CD14-positive monocyte (primary cell): ENCODE results near the gene MICU1. TPM values are rescaled to one million over a fixed set of nuclear protein-coding genes. Genes with fewer than 3 reads are reported as not detected.
A peak's percentile ranks its signal among the peaks of the same experiment; 100 is the strongest.

Source experiments
- DNase-seq, 3 donors: peaks; one replicate each; pipeline ENCODE4 v3.0.0-alpha.2; 2011 to 2022
- H2AFZ ChIP-seq: 2 replicates; pipeline ENCODE4 v1.6.0; 2012; ENCODE audit warnings: mild to moderate bottlenecking, low read depth, low read length, inconsistent platforms; ENCODE audit not compliant: insufficient read depth, poor library complexity, severe bottlenecking
- H3K27ac ChIP-seq, 2 donors: 1 replicate in 1 of 2; 2 replicates in 1 of 2; pipeline ENCODE4 v1.5.1; 2012 to 2013; ENCODE audit warnings: low read length in 2 of 2, control low read depth in 1 of 2, inconsistent platforms in 1 of 2, low read depth in 1 of 2, mild to moderate bottlenecking in 1 of 2
- H3K27me3 ChIP-seq, 2 donors: one replicate each; pipeline versions ENCODE4 v1.6.0 to v1.6.1; 2011 to 2013; ENCODE audit warnings: low read length in 2 of 2; ENCODE audit not compliant: control insufficient read depth in 2 of 2, insufficient read depth in 2 of 2
- H3K36me3 ChIP-seq, 2 donors: replicated peaks in 1 of 2; 1 replicate in 1 of 2; 2 replicates in 1 of 2; pipeline versions ENCODE4 v1.5.1 to v1.6.1; 2012 to 2013; ENCODE audit warnings: low read length in 2 of 2, control low read depth in 1 of 2, inconsistent platforms in 1 of 2, mild to moderate bottlenecking in 1 of 2; ENCODE audit not compliant: insufficient read depth in 2 of 2, control insufficient read depth in 1 of 2
- H3K4me1 ChIP-seq, 2 donors: 1 replicate in 1 of 2; 2 replicates in 1 of 2; pipeline versions ENCODE4 v1.5.1 to v1.6.1; 2012 to 2013; ENCODE audit warnings: low read length in 2 of 2, control low read depth in 1 of 2, inconsistent platforms in 1 of 2, mild to moderate bottlenecking in 1 of 2, moderate library complexity in 1 of 2; ENCODE audit not compliant: insufficient read depth in 2 of 2, control insufficient read depth in 1 of 2
- H3K4me2 ChIP-seq: replicated peaks from 2 replicates; pipeline ENCODE3; 2012; ENCODE audit warnings: low read length, moderate library complexity, mild to moderate bottlenecking; ENCODE audit not compliant: poor library complexity, severe bottlenecking; ENCODE audit errors: extremely low read depth
- H3K4me3 ChIP-seq, 3 experiments: fragments of 200-600 bp in 1 of 3; sonication (generic) in 1 of 3; replicated peaks in 1 of 3; 1 replicate in 2 of 3; 2 replicates in 1 of 3; pipeline ENCODE4 v1.5.1; 2011 to 2013; ENCODE audit warnings: low read length in 3 of 3, mild to moderate bottlenecking in 3 of 3, control low read depth in 2 of 3, low read depth in 2 of 3, inconsistent platforms in 1 of 3, moderate library complexity in 1 of 3
- H3K79me2 ChIP-seq: 2 replicates; pipeline ENCODE4 v1.6.0; 2012; ENCODE audit warnings: mild to moderate bottlenecking, control low read depth, inconsistent platforms, low read length, moderate library complexity; ENCODE audit not compliant: insufficient read depth
- H3K9ac ChIP-seq: 2 replicates; pipeline ENCODE4 v1.6.0; 2017; ENCODE audit warnings: low read length, mild to moderate bottlenecking; ENCODE audit not compliant: insufficient read depth, poor library complexity, severe bottlenecking
- H3K9me3 ChIP-seq, 2 donors: replicated peaks in 1 of 2; 1 replicate in 1 of 2; 2 replicates in 1 of 2; pipeline versions ENCODE4 v1.5.1 to v1.6.1; 2012 to 2013; ENCODE audit warnings: low read length in 2 of 2, control low read depth in 1 of 2; ENCODE audit not compliant: control insufficient read depth in 1 of 2, insufficient read depth in 1 of 2
- H4K20me1 ChIP-seq: 2 replicates; pipeline ENCODE4 v1.6.0; 2012; ENCODE audit warnings: mild to moderate bottlenecking, low read length, control low read depth, moderate library complexity; ENCODE audit not compliant: insufficient read depth
- H3K27ac Mint-ChIP-seq, 7 donors: one replicate each; pipeline ENCODE4 v1.8.0; 2020; ENCODE audit warnings: mild to moderate bottlenecking in 7 of 7, mixed read lengths in 7 of 7, moderate library complexity in 6 of 7, inconsistent platforms in 2 of 7
- H3K27me3 Mint-ChIP-seq, 3 donors: one replicate each; pipeline ENCODE4 v1.8.0; 2021 to 2022; ENCODE audit warnings: low read depth in 3 of 3, mild to moderate bottlenecking in 3 of 3, mixed read lengths in 3 of 3, moderate library complexity in 3 of 3, inconsistent platforms in 1 of 3
- H3K36me3 Mint-ChIP-seq, 2 donors: one replicate each; pipeline ENCODE4 v1.8.0; 2020; ENCODE audit warnings: mixed read lengths in 2 of 2, inconsistent platforms in 1 of 2, mild to moderate bottlenecking in 1 of 2
- H3K4me1 Mint-ChIP-seq: one replicate; pipeline ENCODE4 v1.8.0; 2020; ENCODE audit warnings: mild to moderate bottlenecking, mixed read lengths
- H3K4me3 Mint-ChIP-seq, 2 donors: one replicate each; pipeline ENCODE4 v1.8.0; 2020; ENCODE audit warnings: mild to moderate bottlenecking in 2 of 2, mixed read lengths in 2 of 2, moderate library complexity in 1 of 2
- H3K9me3 Mint-ChIP-seq, 7 donors: one replicate each; pipeline ENCODE4 v1.8.0; 2020 to 2022; ENCODE audit warnings: mixed read lengths in 7 of 7, mild to moderate bottlenecking in 6 of 7, moderate library complexity in 6 of 7, inconsistent platforms in 2 of 7
- WGBS: methylation state at CpG from one replicate; pipeline ENCODE4 v1.1.5; 2013; ENCODE audit warnings: missing lambda C conversion rate; ENCODE audit not compliant: insufficient coverage; 5-methylcytosine and 5-hydroxymethylcytosine counted together
- intact Hi-C, 2 donors: fragments of 100-400 bp; cut with micrococcal nuclease; formaldehyde crosslinking; loops; one replicate each; pipeline versions ENCODE4 v1.15.0 to v1.15.1; 2023
- polyA plus RNA-seq, 3 donors: library from polyadenylated mRNA; depleted of rRNA in 1 of 3; unstranded in 2 of 3; stranded (reverse) in 1 of 3; fragments of 300-500 nt in 2 of 3; fragments of >200 nt in 1 of 3; fragmentation: Illumina TruSeq in 2 of 3; gene quantifications; 1 replicate in 2 of 3; 2 replicates in 1 of 3; pipeline ENCODE4 v1.2.3, GENCODE V29; 2012 to 2021
- TF ChIP-seq, protein P1 (sequence below): fragments of 200-600 bp; IDR thresholded peaks from one replicate; pipeline ENCODE4 v1.8.0; 2022; ENCODE audit warnings: antibody characterized with exemption, mild to moderate bottlenecking

Gene MICU1
- polyA plus RNA-seq, 3 donors, result 51.1 to 76.4 (median 51.7) TPM

DNA sequence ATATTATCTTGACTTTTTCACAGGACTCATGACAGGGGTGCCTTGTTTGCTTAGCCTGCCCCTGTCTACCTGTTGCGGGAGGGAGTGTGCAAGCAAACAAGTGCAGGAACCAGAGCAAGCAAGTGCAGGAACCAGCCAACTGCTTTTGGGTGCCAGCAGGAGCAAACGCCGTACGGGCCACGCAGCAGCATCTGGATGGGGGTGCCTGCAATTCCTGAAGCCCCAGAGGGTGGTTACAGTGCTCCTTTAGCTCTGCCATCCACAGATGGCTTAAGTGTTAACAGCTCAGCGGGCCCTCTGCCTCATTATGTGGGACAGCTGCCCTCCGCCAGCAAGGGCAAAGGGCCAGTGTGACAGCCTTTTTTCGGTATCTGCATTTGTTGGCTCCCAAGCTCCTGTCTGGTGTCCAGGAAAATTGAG lies 83.5 kb downstream of the MICU1 start:
- Histone ChIP-seq H3K4me1 (peaks cover 30 to 49% of the 10 kb centered on the region in 2 donors), H3K36me3 (peaks cover 16 to 42% of the 10 kb centered on the region in 2 donors), H3K27ac (no peak overlapping the region), H3K9ac (no peak overlapping the region), H4K20me1 (no peaks in the 10 kb centered on the region), H3K4me3 (no peak overlapping the region), H3K79me2 (peaks cover 9% of the 10 kb centered on the region), H3K4me2 (no peak overlapping the region), H3K27me3 (no peaks in the 10 kb centered on the region), H2AFZ (no peak overlapping the region), H3K9me3 (peaks cover 16 to 17% of the 10 kb centered on the region in 2 donors)
- intact Hi-C loops, result no loop called here
- DNase-seq, result no peak
- peaks cover 50% of the 10 kb centered on the region for H3K4me1 Mint-ChIP-seq
- peaks cover 0 to 2% (median 0%) of the 10 kb centered on the region in 3 donors for H3K27me3 Mint-ChIP-seq
- TF ChIP-seq, protein P1, sequence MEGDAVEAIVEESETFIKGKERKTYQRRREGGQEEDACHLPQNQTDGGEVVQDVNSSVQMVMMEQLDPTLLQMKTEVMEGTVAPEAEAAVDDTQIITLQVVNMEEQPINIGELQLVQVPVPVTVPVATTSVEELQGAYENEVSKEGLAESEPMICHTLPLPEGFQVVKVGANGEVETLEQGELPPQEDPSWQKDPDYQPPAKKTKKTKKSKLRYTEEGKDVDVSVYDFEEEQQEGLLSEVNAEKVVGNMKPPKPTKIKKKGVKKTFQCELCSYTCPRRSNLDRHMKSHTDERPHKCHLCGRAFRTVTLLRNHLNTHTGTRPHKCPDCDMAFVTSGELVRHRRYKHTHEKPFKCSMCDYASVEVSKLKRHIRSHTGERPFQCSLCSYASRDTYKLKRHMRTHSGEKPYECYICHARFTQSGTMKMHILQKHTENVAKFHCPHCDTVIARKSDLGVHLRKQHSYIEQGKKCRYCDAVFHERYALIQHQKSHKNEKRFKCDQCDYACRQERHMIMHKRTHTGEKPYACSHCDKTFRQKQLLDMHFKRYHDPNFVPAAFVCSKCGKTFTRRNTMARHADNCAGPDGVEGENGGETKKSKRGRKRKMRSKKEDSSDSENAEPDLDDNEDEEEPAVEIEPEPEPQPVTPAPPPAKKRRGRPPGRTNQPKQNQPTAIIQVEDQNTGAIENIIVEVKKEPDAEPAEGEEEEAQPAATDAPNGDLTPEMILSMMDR, result no peak
- H3K4me3 Mint-ChIP-seq, result no peak overlapping the region
- H3K27ac Mint-ChIP-seq, result peak overlapping the region in 1 of 7 donors; percentile 26
- peaks cover 45 to 53% of the 10 kb centered on the region in 2 donors for H3K36me3 Mint-ChIP-seq
- 99% methylated on average over 8 of the region's 8 CpGs for WGBS
- peaks cover 3 to 32% (median 19%) of the 10 kb centered on the region in 7 donors for H3K9me3 Mint-ChIP-seq

DNA sequence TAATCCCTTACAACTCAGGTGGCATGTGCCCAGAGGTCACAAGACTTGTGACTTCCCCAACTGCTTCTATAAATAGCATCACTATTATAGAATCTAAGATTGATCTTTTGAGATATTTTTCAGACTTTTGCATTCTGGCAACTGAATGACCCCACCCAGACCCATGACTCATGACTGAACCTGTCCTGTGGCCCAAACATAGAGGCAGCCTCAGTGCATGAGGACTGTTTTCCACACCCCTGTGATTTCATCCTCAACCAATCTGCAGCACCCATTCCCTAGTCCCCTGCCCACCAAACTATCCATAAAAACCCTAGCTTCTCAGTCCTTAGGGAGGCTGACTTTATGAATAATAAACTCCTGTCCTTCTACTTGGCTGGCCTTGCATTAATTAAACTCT lies 84.5 kb downstream of the MICU1 start:
- Histone ChIP-seq H3K4me1 (peaks cover 38 to 55% of the 10 kb centered on the region in 2 donors), H3K27ac (no peak overlapping the region), H3K79me2 (peaks cover 17% of the 10 kb centered on the region), H3K27me3 (no peaks in the 10 kb centered on the region), H4K20me1 (no peaks in the 10 kb centered on the region), H3K9me3 (peaks cover 16 to 17% of the 10 kb centered on the region in 2 donors), H3K36me3 (peaks cover 14 to 39% of the 10 kb centered on the region in 2 donors), H2AFZ (no peak overlapping the region), H3K9ac (no peak overlapping the region), H3K4me2 (no peak overlapping the region), H3K4me3 (no peak overlapping the region)
- H3K4me1 Mint-ChIP-seq, result peaks cover 57% of the 10 kb centered on the region
- peaks cover 3 to 32% (median 18%) of the 10 kb centered on the region in 7 donors for H3K9me3 Mint-ChIP-seq
- TF ChIP-seq, protein P1, result no peak
- peaks cover 44 to 50% of the 10 kb centered on the region in 2 donors for H3K36me3 Mint-ChIP-seq
- H3K27ac Mint-ChIP-seq, result peak overlapping the region in 3 of 7 donors; percentile 11 to 85 (median 24)
- peaks cover 0 to 2% (median 0%) of the 10 kb centered on the region in 3 donors for H3K27me3 Mint-ChIP-seq
- no peak for DNase-seq
- intact Hi-C loops, result no loop called here
- no peak overlapping the region for H3K4me3 Mint-ChIP-seq
